HL-60 (cell line): ENCODE measurements around the gene PTPRT.

Experiments
- DNase-seq, 2 experiments: peaks; one replicate each; pipeline ENCODE4 v3.0.0-alpha.2; 2010 to 2020; ENCODE audit warnings: low read depth in 1 of 2, low spot score in 1 of 2
- H3K27ac ChIP-seq: fragments of 250-450 bp; sonication (Bioruptor Pico); replicated peaks from 2 replicates; pipeline ENCODE4 v1.5.1; 2020; ENCODE audit warnings: mild to moderate bottlenecking, moderate library complexity
- H3K27me3 ChIP-seq: fragments of 250-450 bp; sonication (Bioruptor Pico); 2 replicates; pipeline ENCODE4 v1.5.1; 2021; ENCODE audit warnings: mild to moderate bottlenecking, moderate library complexity; ENCODE audit not compliant: insufficient read depth, poor library complexity, severe bottlenecking
- H3K4me3 ChIP-seq: replicated peaks from 2 replicates; pipeline ENCODE4 v1.5.1; 2011; ENCODE audit warnings: mild to moderate bottlenecking, control low read depth, low read length; ENCODE audit not compliant: insufficient read depth
- GABPA ChIP-seq: IDR thresholded peaks from 2 replicates; pipeline ENCODE4 v1.6.1; 2012; ENCODE audit warnings: low read depth
- POLR2AphosphoS5 ChIP-seq: IDR thresholded peaks from 2 replicates; pipeline ENCODE4 v1.6.1; 2012; ENCODE audit warnings: low read depth
- SPI1 ChIP-seq: IDR thresholded peaks from 2 replicates; pipeline ENCODE4 v1.6.1; 2012; ENCODE audit warnings: low read depth, mild to moderate bottlenecking, borderline replicate concordance
- TF ChIP-seq, protein P1 (sequence below): IDR thresholded peaks from 2 replicates; pipeline ENCODE4 v1.6.1; 2012; ENCODE audit warnings: low read depth; ENCODE audit not compliant: insufficient replicate concordance
- TF ChIP-seq, protein P2 (sequence below): IDR thresholded peaks from one replicate; pipeline ENCODE4 v1.5.1; 2011; ENCODE audit warnings: low read length, control low read depth, inconsistent platforms; ENCODE audit not compliant: insufficient read depth

Gene PTPRT

DNA sequence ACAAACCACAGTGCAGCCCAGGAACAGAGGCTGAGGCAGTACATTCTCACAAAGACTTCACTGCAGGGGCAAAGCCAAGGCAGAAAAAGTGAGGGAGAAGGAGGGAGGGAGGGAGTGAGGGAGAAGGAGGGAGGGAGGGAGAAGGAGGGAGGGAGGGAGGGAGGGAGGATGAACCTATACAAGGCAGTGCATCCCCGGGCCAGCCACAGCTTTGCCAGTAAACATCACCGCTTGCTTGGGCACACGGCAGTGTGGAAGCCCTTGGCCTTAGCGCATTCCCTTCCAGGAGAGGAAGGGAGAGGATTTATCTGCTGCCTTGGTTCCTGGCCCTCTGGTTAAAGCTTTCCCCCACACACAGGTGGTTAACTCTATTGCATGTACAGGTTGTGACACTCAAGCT lies 234.0 kb downstream of the PTPRT start:
- TF ChIP-seq SPI1 (no peak), GABPA (no peak), POLR2AphosphoS5 (no peak)
- TF ChIP-seq, protein P1, sequence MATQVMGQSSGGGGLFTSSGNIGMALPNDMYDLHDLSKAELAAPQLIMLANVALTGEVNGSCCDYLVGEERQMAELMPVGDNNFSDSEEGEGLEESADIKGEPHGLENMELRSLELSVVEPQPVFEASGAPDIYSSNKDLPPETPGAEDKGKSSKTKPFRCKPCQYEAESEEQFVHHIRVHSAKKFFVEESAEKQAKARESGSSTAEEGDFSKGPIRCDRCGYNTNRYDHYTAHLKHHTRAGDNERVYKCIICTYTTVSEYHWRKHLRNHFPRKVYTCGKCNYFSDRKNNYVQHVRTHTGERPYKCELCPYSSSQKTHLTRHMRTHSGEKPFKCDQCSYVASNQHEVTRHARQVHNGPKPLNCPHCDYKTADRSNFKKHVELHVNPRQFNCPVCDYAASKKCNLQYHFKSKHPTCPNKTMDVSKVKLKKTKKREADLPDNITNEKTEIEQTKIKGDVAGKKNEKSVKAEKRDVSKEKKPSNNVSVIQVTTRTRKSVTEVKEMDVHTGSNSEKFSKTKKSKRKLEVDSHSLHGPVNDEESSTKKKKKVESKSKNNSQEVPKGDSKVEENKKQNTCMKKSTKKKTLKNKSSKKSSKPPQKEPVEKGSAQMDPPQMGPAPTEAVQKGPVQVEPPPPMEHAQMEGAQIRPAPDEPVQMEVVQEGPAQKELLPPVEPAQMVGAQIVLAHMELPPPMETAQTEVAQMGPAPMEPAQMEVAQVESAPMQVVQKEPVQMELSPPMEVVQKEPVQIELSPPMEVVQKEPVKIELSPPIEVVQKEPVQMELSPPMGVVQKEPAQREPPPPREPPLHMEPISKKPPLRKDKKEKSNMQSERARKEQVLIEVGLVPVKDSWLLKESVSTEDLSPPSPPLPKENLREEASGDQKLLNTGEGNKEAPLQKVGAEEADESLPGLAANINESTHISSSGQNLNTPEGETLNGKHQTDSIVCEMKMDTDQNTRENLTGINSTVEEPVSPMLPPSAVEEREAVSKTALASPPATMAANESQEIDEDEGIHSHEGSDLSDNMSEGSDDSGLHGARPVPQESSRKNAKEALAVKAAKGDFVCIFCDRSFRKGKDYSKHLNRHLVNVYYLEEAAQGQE, result no peak
- TF ChIP-seq, protein P2, sequence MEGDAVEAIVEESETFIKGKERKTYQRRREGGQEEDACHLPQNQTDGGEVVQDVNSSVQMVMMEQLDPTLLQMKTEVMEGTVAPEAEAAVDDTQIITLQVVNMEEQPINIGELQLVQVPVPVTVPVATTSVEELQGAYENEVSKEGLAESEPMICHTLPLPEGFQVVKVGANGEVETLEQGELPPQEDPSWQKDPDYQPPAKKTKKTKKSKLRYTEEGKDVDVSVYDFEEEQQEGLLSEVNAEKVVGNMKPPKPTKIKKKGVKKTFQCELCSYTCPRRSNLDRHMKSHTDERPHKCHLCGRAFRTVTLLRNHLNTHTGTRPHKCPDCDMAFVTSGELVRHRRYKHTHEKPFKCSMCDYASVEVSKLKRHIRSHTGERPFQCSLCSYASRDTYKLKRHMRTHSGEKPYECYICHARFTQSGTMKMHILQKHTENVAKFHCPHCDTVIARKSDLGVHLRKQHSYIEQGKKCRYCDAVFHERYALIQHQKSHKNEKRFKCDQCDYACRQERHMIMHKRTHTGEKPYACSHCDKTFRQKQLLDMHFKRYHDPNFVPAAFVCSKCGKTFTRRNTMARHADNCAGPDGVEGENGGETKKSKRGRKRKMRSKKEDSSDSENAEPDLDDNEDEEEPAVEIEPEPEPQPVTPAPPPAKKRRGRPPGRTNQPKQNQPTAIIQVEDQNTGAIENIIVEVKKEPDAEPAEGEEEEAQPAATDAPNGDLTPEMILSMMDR, result no peak
- peaks cover 3% of the 10 kb centered on the region for H3K27me3 ChIP-seq
- H3K4me3 ChIP-seq, result no peak overlapping the region
- no peak overlapping the region for H3K27ac ChIP-seq
- DNase-seq, result no peak

DNA sequence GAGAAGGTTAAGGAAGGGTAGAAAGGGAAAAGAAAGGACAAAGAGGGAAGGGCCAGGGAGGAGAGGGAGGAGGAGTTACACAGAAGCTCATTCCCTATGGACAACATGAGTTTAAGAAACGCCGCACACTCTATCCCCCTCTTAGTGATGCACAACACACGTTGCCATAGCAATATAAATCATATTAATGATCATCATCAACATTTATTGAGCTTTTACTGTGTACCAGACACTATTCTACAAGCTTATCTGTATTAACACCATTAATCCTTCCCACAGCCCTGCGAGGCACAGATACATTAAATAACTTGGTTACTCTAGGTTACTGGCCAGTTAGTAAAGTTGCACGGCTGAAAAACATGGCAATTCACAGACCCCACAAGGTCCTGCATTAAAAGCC lies 234.8 kb downstream of the PTPRT start:
- no peak for DNase-seq
- Histone ChIP-seq H3K27ac (no peak overlapping the region), H3K4me3 (no peak overlapping the region), H3K27me3 (peaks cover 3% of the 10 kb centered on the region)
- no peak for TF ChIP-seq GABPA
- TF ChIP-seq SPI1, result no peak
- TF ChIP-seq, protein P1, result no peak
- no peak for TF ChIP-seq POLR2AphosphoS5
- TF ChIP-seq, protein P2, result no peak

DNA sequence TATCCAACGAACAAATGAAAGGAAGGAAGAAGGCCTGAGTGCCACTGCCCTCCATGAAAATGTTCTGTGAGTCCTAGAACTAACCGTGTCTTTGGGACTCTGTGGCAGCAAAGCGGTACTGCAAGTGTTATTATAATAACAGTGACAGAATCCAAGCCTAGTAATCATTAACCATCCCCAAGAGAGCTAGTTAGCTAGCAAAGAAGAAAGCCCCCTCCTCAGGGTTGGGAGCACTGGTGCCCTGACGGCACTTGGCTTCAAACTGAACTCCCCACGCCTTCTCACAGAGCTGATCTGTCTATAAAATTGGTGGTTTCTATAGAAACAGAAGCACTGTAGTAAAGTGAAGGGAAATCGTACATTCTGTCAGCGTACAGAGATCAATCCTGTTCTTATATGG lies 239.8 kb downstream of the PTPRT start:
- TF ChIP-seq POLR2AphosphoS5 (no peak), SPI1 (no peak), GABPA (no peak)
- TF ChIP-seq, protein P1, result no peak
- TF ChIP-seq, protein P2, result no peak
- H3K27ac ChIP-seq, result no peak overlapping the region
- DNase-seq, result no peak

More for the DNA sequence above, 239.8 kb downstream of the PTPRT start:
- Histone ChIP-seq H3K4me3 (no peak overlapping the region), H3K27me3 (peaks cover 3% of the 10 kb centered on the region)
